Keratinocyte (primary cell): ENCODE data around the gene IFT122.

Experiments
- CTCF ChIP-seq, 3 experiments: IDR thresholded peaks in 1 of 3; conservative IDR thresholded peaks in 1 of 3; optimal IDR thresholded peaks in 1 of 3; 2 replicates in 2 of 3; 3 replicates in 1 of 3; pipeline versions ENCODE3 to v1.5.1; 2011; ENCODE audit warnings: low read length in 3 of 3, mild to moderate bottlenecking in 3 of 3, moderate library complexity in 2 of 3, control low read depth in 1 of 3, inconsistent platforms in 1 of 3; ENCODE audit not compliant: insufficient read depth in 2 of 3; ENCODE audit errors: extremely low read depth in 1 of 3
- EZH2 ChIP-seq: IDR thresholded peaks from one replicate; pipeline ENCODE4 v1.6.1; 2012; ENCODE audit warnings: inconsistent platforms, mild to moderate bottlenecking, low read length, moderate library complexity

- TF ChIP-seq CTCF (optimal IDR thresholded peaks at IDR 0.05 in 1 of 3, IDR thresholded peaks at IDR 0.05 in 1 of 3, conservative IDR thresholded peaks at IDR 0.05 in 1 of 3; ENCODE audit: extremely low read depth in 1 of 3, insufficient read depth in 2 of 3, low read length in 3 of 3) (no peak), EZH2 (no peak)
Measured at GRCh38 chr3:129533406-129533805, 93.4 kb downstream of the IFT122 start.
